Measurements from ENCODE around the gene PACS1. TPM values are rescaled to one million over a fixed set of nuclear protein-coding genes. Genes with fewer than 3 reads are reported as not detected.
A peak's percentile ranks its signal among the peaks of the same experiment; 100 is the strongest.

PACS1 gene
- polyA plus RNA-seq, 1 donor = 30.3 TPM

GRCh38 chr11:66143264-66143566, 73.1 kb downstream of the PACS1 start:
- Histone ChIP-seq H3K9me3 (ENCODE audit: control insufficient read depth, low read depth, low read length) (peaks cover 4% of the 10 kb centered on the region), H3K27me3 (ENCODE audit: control insufficient read depth, insufficient read depth, low read length) (no peaks in the 10 kb centered on the region), H3K4me3 (ENCODE audit: low read length) (no peak overlapping the region), H3K4me1 (ENCODE audit: control insufficient read depth, insufficient read depth, low read length) (no peaks in the 10 kb centered on the region), H3K36me3 (ENCODE audit: control insufficient read depth, insufficient read depth, low read length) (no peaks in the 10 kb centered on the region), H3K27ac (ENCODE audit: low read length) (no peak overlapping the region)
- no peak for DNase-seq
- no CpG with 5 or more reads among the region's 3 CpGs for WGBS (ENCODE audit: insufficient coverage, low lambda C conversion rate)

DNA sequence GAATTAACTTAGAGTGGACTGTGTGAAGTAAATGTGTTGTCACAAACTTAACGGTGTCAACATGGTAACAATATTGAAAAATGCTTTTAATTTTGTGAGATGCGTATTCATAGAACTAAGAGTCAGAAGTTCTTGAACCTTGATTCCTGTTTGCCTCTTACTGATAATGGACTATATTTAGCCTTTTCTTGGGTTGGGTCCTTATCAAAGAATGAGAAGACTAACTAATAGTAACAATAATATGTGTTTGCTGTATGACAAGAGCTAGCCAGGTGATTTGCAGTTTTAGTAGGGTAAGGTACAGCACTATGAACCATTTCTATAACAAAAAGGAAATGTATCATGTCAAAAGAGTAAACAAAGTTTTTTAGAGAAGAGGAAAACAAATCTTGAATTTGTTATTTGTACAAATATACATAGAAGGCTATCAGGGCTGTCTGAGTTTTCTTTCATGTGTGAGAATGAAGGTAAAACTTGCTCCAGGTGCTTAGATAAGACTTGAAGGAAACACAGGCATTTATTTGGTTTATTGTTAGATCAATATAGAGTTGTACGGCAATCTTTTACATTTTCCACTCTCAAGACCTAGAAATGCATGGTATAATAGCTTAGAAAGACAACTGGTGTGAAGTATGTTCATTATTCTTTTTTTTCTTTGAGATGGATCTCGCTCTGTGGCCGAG, 74.1 kb downstream of the PACS1 start:
- no peak overlapping the region for H3K4me3 ChIP-seq (ENCODE audit: low read length)
- H3K36me3 ChIP-seq (ENCODE audit: control insufficient read depth, insufficient read depth, low read length) = no peaks in the 10 kb centered on the region
- peaks cover 4% of the 10 kb centered on the region for H3K9me3 ChIP-seq (ENCODE audit: control insufficient read depth, low read depth, low read length)
- no peaks in the 10 kb centered on the region for H3K27me3 ChIP-seq (ENCODE audit: control insufficient read depth, insufficient read depth, low read length)
- H3K4me1 ChIP-seq (ENCODE audit: control insufficient read depth, insufficient read depth, low read length) = no peaks in the 10 kb centered on the region
- DNase-seq = peak; percentile 33 to 62
- peak overlapping the region; percentile 30 for H3K27ac ChIP-seq (ENCODE audit: low read length)
- WGBS (ENCODE audit: insufficient coverage, low lambda C conversion rate) = 43% methylated on average over 2 of the region's 5 CpGs

- Histone ChIP-seq H3K9me3 (ENCODE audit: control insufficient read depth, low read depth, low read length) (peaks cover 4% of the 10 kb centered on the region), H3K36me3 (ENCODE audit: control insufficient read depth, insufficient read depth, low read length) (no peaks in the 10 kb centered on the region), H3K27ac (ENCODE audit: low read length) (no peak overlapping the region), H3K4me1 (ENCODE audit: control insufficient read depth, insufficient read depth, low read length) (no peaks in the 10 kb centered on the region), H3K27me3 (ENCODE audit: control insufficient read depth, insufficient read depth, low read length) (no peaks in the 10 kb centered on the region), H3K4me3 (ENCODE audit: low read length) (no peak overlapping the region)
- DNase-seq = no peak
Measured at GRCh38 chr11:66146074-66146473, 76.0 kb downstream of the PACS1 start.

GRCh38 chr11:66146940-66147339, 76.9 kb downstream of the PACS1 start:
- no peaks in the 10 kb centered on the region for H3K27me3 ChIP-seq (ENCODE audit: control insufficient read depth, insufficient read depth, low read length)
- no peak for DNase-seq
- no peaks in the 10 kb centered on the region for H3K4me1 ChIP-seq (ENCODE audit: control insufficient read depth, insufficient read depth, low read length)
- no peak overlapping the region for H3K4me3 ChIP-seq (ENCODE audit: low read length)
- H3K36me3 ChIP-seq (ENCODE audit: control insufficient read depth, insufficient read depth, low read length) = no peaks in the 10 kb centered on the region
- peaks cover 4% of the 10 kb centered on the region for H3K9me3 ChIP-seq (ENCODE audit: control insufficient read depth, low read depth, low read length)
- H3K27ac ChIP-seq (ENCODE audit: low read length) = no peak overlapping the region
- 100% methylated on average over 1 of the region's 5 CpGs for WGBS (ENCODE audit: insufficient coverage, low lambda C conversion rate)

- H3K4me1 ChIP-seq (ENCODE audit: control insufficient read depth, insufficient read depth, low read length) = no peaks in the 10 kb centered on the region
- no peaks in the 10 kb centered on the region for H3K27me3 ChIP-seq (ENCODE audit: control insufficient read depth, insufficient read depth, low read length)
- H3K9me3 ChIP-seq (ENCODE audit: control insufficient read depth, low read depth, low read length) = peaks cover 12% of the 10 kb centered on the region
- no peak for DNase-seq
- 86% methylated on average over 2 of the region's 2 CpGs for WGBS (ENCODE audit: insufficient coverage, low lambda C conversion rate)
- no peaks in the 10 kb centered on the region for H3K36me3 ChIP-seq (ENCODE audit: control insufficient read depth, insufficient read depth, low read length)
- H3K4me3 ChIP-seq (ENCODE audit: low read length) = no peak overlapping the region
- H3K27ac ChIP-seq (ENCODE audit: low read length) = no peak overlapping the region
Measured at GRCh38 chr11:66150140-66150539, 80.1 kb downstream of the PACS1 start.

DNA sequence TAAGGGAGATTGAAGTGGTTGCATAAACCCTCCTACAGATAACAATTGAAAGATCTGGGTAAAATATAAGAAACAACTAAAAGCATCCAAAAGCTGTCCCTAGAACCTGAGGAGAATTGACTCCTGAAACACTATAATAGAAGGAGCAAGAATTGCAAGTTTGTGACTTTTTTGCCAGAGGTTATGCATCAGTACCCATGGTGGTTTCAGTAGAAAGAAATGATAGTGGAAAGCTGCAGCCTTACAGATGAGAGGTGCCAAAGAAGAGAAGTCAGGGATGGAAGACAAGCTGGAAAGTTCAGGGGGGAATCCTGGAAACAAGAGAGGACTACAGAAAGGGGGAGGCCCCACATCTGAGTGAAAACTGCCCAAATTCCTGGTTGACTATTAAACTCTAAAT, 80.7 kb downstream of the PACS1 start:
- no peaks in the 10 kb centered on the region for H3K27me3 ChIP-seq (ENCODE audit: control insufficient read depth, insufficient read depth, low read length)
- peaks cover 12% of the 10 kb centered on the region for H3K9me3 ChIP-seq (ENCODE audit: control insufficient read depth, low read depth, low read length)
- no peak overlapping the region for H3K4me3 ChIP-seq (ENCODE audit: low read length)
- H3K27ac ChIP-seq (ENCODE audit: low read length) = no peak overlapping the region
- no peaks in the 10 kb centered on the region for H3K4me1 ChIP-seq (ENCODE audit: control insufficient read depth, insufficient read depth, low read length)
- H3K36me3 ChIP-seq (ENCODE audit: control insufficient read depth, insufficient read depth, low read length) = no peaks in the 10 kb centered on the region
- DNase-seq = no peak

GRCh38 chr11:66151273-66151672, 81.2 kb downstream of the PACS1 start:
- no peaks in the 10 kb centered on the region for H3K36me3 ChIP-seq (ENCODE audit: control insufficient read depth, insufficient read depth, low read length)
- H3K27me3 ChIP-seq (ENCODE audit: control insufficient read depth, insufficient read depth, low read length) = no peaks in the 10 kb centered on the region
- H3K9me3 ChIP-seq (ENCODE audit: control insufficient read depth, low read depth, low read length) = peaks cover 12% of the 10 kb centered on the region
- no CpG with 5 or more reads among the region's 4 CpGs for whole genome bisulfite sequencing (ENCODE audit: insufficient coverage, low lambda C conversion rate)
- H3K4me3 ChIP-seq (ENCODE audit: low read length) = no peak overlapping the region
- DNase-seq = no peak
- no peaks in the 10 kb centered on the region for H3K4me1 ChIP-seq (ENCODE audit: control insufficient read depth, insufficient read depth, low read length)
- no peak overlapping the region for H3K27ac ChIP-seq (ENCODE audit: low read length)

DNA sequence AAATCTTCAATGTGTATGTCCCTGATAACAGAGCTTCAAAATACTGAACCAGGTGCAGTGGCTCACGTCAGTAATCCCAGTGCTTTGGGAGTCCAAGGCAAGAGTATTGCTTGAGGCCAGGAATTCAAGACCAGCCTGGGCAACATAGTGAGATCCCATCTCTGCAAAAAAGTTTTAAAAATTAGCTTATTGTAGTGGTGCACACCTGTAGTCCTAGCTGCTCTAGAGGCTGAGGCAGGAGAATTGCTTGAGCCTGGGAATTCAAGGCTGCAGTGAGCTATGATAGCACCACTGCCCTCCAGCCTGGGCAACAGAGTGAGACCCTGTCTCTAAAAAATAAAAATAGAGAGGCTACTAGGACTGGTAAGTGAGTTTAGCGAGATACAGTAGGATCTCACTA, 84.0 kb downstream of the PACS1 start:
- Histone ChIP-seq H3K9me3 (ENCODE audit: control insufficient read depth, low read depth, low read length) (peaks cover 8% of the 10 kb centered on the region), H3K4me1 (ENCODE audit: control insufficient read depth, insufficient read depth, low read length) (no peaks in the 10 kb centered on the region), H3K4me3 (ENCODE audit: low read length) (no peak overlapping the region), H3K27me3 (ENCODE audit: control insufficient read depth, insufficient read depth, low read length) (no peaks in the 10 kb centered on the region), H3K27ac (ENCODE audit: low read length) (no peak overlapping the region), H3K36me3 (ENCODE audit: control insufficient read depth, insufficient read depth, low read length) (no peaks in the 10 kb centered on the region)
- no peak for DNase-seq
- 91% methylated on average over 1 of the region's 2 CpGs for WGBS (ENCODE audit: insufficient coverage, low lambda C conversion rate)

GRCh38 chr11:66155387-66156073, 85.5 kb downstream of the PACS1 start:
- Histone ChIP-seq H3K27me3 (ENCODE audit: control insufficient read depth, insufficient read depth, low read length) (no peaks in the 10 kb centered on the region), H3K36me3 (ENCODE audit: control insufficient read depth, insufficient read depth, low read length) (no peaks in the 10 kb centered on the region), H3K9me3 (ENCODE audit: control insufficient read depth, low read depth, low read length) (peaks cover 8% of the 10 kb centered on the region), H3K27ac (ENCODE audit: low read length) (no peak overlapping the region), H3K4me1 (ENCODE audit: control insufficient read depth, insufficient read depth, low read length) (no peaks in the 10 kb centered on the region), H3K4me3 (ENCODE audit: low read length) (no peak overlapping the region)
- 100% methylated on average over 1 of the region's 7 CpGs for WGBS (ENCODE audit: insufficient coverage, low lambda C conversion rate)
- no peak for DNase-seq

- Histone ChIP-seq H3K36me3 (ENCODE audit: control insufficient read depth, insufficient read depth, low read length) (no peaks in the 10 kb centered on the region), H3K4me1 (ENCODE audit: control insufficient read depth, insufficient read depth, low read length) (no peaks in the 10 kb centered on the region), H3K27ac (ENCODE audit: low read length) (no peak overlapping the region), H3K27me3 (ENCODE audit: control insufficient read depth, insufficient read depth, low read length) (no peaks in the 10 kb centered on the region), H3K9me3 (ENCODE audit: control insufficient read depth, low read depth, low read length) (peaks cover 7% of the 10 kb centered on the region), H3K4me3 (ENCODE audit: low read length) (no peak overlapping the region)
- no peak for DNase-seq
Measured at GRCh38 chr11:66157182-66157864, 87.3 kb downstream of the PACS1 start.

GRCh38 chr11:66158156-66158555, 88.1 kb downstream of the PACS1 start:
- 83% methylated on average over 1 of the region's 5 CpGs for WGBS (ENCODE audit: insufficient coverage, low lambda C conversion rate)
- Histone ChIP-seq H3K4me3 (ENCODE audit: low read length) (no peak overlapping the region), H3K27me3 (ENCODE audit: control insufficient read depth, insufficient read depth, low read length) (no peaks in the 10 kb centered on the region), H3K4me1 (ENCODE audit: control insufficient read depth, insufficient read depth, low read length) (no peaks in the 10 kb centered on the region), H3K9me3 (ENCODE audit: control insufficient read depth, low read depth, low read length) (no peaks in the 10 kb centered on the region), H3K36me3 (ENCODE audit: control insufficient read depth, insufficient read depth, low read length) (no peaks in the 10 kb centered on the region), H3K27ac (ENCODE audit: low read length) (no peak overlapping the region)
- no peak for DNase-seq
